ENCODE results near the gene SEC23A. TPM values are rescaled to one million over a fixed set of nuclear protein-coding genes. Genes with fewer than 3 reads are reported as not detected.
"Not testable (repeated sequence)": the region's sequence is repeated elsewhere in the genome, so short reads cannot be mapped to it uniquely, and the experiment has no call there.

SEC23A gene
- total RNA-seq (2022): 79.3 and 82.4 TPM in 2 replicates
- Bru-seq, nascent RNA: percentile 85 among the genes with signal in this experiment
- percentile 91 among the genes with signal in this experiment for BruChase-seq, experiment 1, labeled RNA remaining after a 6-hour chase
- BruChase-seq, experiment 2, labeled RNA remaining after a 2-hour chase: percentile 86 among the genes with signal in this experiment
- long read RNA-seq, full-length matches to known transcripts: 302 of 332 reads
- long read RNA-seq, partial matches to known transcripts: 11 of 332 reads
- long read RNA-seq, other reads (novel, unspliced or antisense): 19 of 332 reads

DNA sequence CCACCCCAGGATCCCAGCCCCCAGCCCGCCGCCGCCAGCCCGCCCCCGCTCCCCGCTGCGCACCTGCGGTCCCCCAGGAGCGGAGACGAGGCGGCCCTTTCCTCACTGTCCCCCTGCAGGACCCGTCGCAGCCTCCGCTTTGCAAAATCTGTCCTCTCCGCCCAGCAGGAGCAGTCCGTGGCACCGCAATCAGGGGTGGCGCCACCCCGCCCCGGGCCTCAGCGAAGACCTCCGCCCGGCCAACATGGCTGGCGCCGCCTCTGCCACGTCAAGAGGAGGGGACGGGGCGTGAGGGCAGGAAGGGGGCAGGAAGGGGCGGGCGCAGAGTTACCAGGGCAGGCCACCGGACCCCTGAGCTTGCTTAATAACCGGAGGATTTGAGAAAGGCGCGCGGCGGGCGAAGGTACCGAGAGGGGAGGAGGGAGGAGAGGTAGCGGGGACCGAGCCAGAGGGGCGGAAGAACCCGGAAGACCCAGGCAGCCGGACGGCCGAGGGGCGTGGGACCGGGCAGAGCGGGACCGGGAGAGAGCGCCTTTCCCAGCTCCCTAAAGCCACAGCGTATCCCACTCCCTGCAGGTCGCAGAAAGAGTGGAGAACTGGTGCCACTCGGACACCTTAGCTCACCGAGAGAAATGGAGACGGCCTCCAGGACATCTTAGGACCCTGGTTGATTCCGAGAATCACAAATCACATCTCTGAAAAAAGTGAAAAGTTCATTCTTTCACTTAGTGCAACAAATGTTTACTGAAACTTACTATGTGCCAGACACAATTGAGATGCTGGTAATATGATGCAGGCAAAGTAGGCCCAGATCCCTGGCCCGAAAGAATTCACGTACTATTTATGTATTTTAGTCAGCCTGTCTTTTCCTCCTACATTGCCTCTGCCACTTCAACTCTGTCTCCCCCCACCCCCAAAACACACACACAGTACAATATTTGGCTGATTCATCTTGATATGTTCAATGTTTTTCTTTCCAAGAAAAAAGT lies at the start of gene SEC23A:
Gene SEC23A (minus strand): TSS at position 267 of the 989 bp plus-strand sequence. CDS start 7,117 bp downstream, outside the sequence.
- TF ChIP-seq, protein P1, sequence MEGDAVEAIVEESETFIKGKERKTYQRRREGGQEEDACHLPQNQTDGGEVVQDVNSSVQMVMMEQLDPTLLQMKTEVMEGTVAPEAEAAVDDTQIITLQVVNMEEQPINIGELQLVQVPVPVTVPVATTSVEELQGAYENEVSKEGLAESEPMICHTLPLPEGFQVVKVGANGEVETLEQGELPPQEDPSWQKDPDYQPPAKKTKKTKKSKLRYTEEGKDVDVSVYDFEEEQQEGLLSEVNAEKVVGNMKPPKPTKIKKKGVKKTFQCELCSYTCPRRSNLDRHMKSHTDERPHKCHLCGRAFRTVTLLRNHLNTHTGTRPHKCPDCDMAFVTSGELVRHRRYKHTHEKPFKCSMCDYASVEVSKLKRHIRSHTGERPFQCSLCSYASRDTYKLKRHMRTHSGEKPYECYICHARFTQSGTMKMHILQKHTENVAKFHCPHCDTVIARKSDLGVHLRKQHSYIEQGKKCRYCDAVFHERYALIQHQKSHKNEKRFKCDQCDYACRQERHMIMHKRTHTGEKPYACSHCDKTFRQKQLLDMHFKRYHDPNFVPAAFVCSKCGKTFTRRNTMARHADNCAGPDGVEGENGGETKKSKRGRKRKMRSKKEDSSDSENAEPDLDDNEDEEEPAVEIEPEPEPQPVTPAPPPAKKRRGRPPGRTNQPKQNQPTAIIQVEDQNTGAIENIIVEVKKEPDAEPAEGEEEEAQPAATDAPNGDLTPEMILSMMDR (IDR thresholded peaks at IDR 0.05; ENCODE audit: unreplicated experiment): no peak
- TSS peak; percentile 77 for BruUV-seq (replicated peaks)
- CTCF ChIA-PET: interaction anchor here (0.6 to 3.1 kb wide), 6 partner anchors 11 to 325 kb away, joined by 3 to 15 read pairs (median 6); partner anchors contain the start of gene GEMIN2
- peak; percentile 88 for DNase-seq (ENCODE audit: unreplicated experiment)
- intact Hi-C loops (cut with micrococcal nuclease): loop anchor here (2.0 kb wide), 1 partner anchor 330 kb away; the partner anchor contains the start of gene FBXO33
- H3K4me3 Mint-ChIP-seq (ENCODE audit: unreplicated experiment): peak within 1 kb of the TSS; percentile 95
- POLR2A ChIA-PET: interaction anchor here (0.6 to 4.4 kb wide), 22 partner anchors 9 to 847 kb away, joined by 3 to 82 read pairs (median 4); partner anchors contain the start of genes FBXO33, GEMIN2, PNN and TRAPPC6B
- peaks cover 7% of the 10 kb centered on the region for H3K36me3 Mint-ChIP-seq (ENCODE audit: insufficient read depth, unreplicated experiment)
- no peaks in the 10 kb centered on the region for H3K27me3 Mint-ChIP-seq (ENCODE audit: insufficient read depth, unreplicated experiment)
- peaks cover 16% of the 10 kb centered on the region for H3K4me1 Mint-ChIP-seq (ENCODE audit: insufficient read depth, unreplicated experiment)
- H3K27ac Mint-ChIP-seq (ENCODE audit: low read depth, unreplicated experiment): peak within 1 kb of the TSS; percentile 98
- no peaks in the 10 kb centered on the region for H3K9me3 Mint-ChIP-seq (ENCODE audit: unreplicated experiment)

- no peak for DNase-seq (ENCODE audit: unreplicated experiment)
- H3K4me3 Mint-ChIP-seq (ENCODE audit: unreplicated experiment): no peak overlapping the region
- POLR2A ChIA-PET: interaction anchor here (1.0 to 2.6 kb wide), 2 partner anchors 10 to 25 kb away, joined by 3 to 10 read pairs; partner anchors contain the start of gene TRAPPC6B
- intact Hi-C loops (cut with micrococcal nuclease): no loop called here
- H3K9me3 Mint-ChIP-seq (ENCODE audit: unreplicated experiment): no peaks in the 10 kb centered on the region
- H3K36me3 Mint-ChIP-seq (ENCODE audit: insufficient read depth, unreplicated experiment): peaks cover 23% of the 10 kb centered on the region
- CTCF ChIA-PET: interaction anchor here (0.6 kb wide), 1 partner anchor 18 kb away, joined by 4 read pairs; no protein-coding TSS in a partner anchor
- H3K27me3 Mint-ChIP-seq (ENCODE audit: insufficient read depth, unreplicated experiment): no peaks in the 10 kb centered on the region
- no TSS peak for BruUV-seq (replicated peaks)
- no peaks in the 10 kb centered on the region for H3K4me1 Mint-ChIP-seq (ENCODE audit: insufficient read depth, unreplicated experiment)
- TF ChIP-seq, protein P1 (IDR thresholded peaks at IDR 0.05; ENCODE audit: unreplicated experiment): no peak
- no peak overlapping the region for H3K27ac Mint-ChIP-seq (ENCODE audit: low read depth, unreplicated experiment)
Measured at GRCh38 chr14:39145266-39145966, 42.4 kb upstream of the SEC23A start.

GRCh38 chr14:39143226-39143625 lies 40.2 kb upstream of the SEC23A start:
- H3K9me3 Mint-ChIP-seq (ENCODE audit: unreplicated experiment); H3K4me1 Mint-ChIP-seq (ENCODE audit: insufficient read depth, unreplicated experiment); POLR2A ChIA-PET; BruUV-seq (replicated peaks); H3K4me3 Mint-ChIP-seq (ENCODE audit: unreplicated experiment); H3K27me3 Mint-ChIP-seq (ENCODE audit: insufficient read depth, unreplicated experiment); CTCF ChIA-PET; intact Hi-C loops (cut with micrococcal nuclease); DNase-seq (ENCODE audit: unreplicated experiment); H3K27ac Mint-ChIP-seq (ENCODE audit: low read depth, unreplicated experiment): not testable (repeated sequence)
- H3K36me3 Mint-ChIP-seq (ENCODE audit: insufficient read depth, unreplicated experiment): peaks cover 26% of the 10 kb centered on the region

DNA sequence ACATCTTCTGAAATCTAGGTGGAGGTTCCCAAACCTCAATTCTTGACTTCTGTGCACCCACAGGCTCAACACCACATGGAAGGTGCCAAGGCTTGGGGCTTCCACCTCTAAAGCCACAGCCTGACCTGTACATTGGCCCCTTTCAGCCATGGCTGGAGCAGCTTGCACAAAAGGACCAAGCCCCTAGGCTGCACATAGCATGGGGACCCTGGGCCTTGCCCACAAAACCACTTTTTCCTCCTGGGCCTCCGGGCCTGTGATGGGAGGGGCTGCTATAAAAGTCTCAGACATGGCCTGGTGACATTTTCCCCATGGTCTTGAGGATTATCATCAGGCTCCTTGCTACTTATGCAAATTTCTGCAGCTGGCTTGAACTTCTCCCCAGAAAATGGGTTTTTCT lies 38.6 kb upstream of the SEC23A start:
- DNase-seq (ENCODE audit: unreplicated experiment); H3K27me3 Mint-ChIP-seq (ENCODE audit: insufficient read depth, unreplicated experiment); intact Hi-C loops (cut with micrococcal nuclease); CTCF ChIA-PET; H3K27ac Mint-ChIP-seq (ENCODE audit: low read depth, unreplicated experiment); H3K4me3 Mint-ChIP-seq (ENCODE audit: unreplicated experiment); H3K4me1 Mint-ChIP-seq (ENCODE audit: insufficient read depth, unreplicated experiment); POLR2A ChIA-PET; BruUV-seq (replicated peaks); H3K9me3 Mint-ChIP-seq (ENCODE audit: unreplicated experiment): not testable (repeated sequence)
- H3K36me3 Mint-ChIP-seq (ENCODE audit: insufficient read depth, unreplicated experiment): peaks cover 38% of the 10 kb centered on the region
